GM12878 (cell line): Measurements from ENCODE around the gene KIF1C.

Experiments
- DPF2 ChIP-seq: fragments of 450-650 bp; IDR thresholded peaks from 2 replicates; pipeline ENCODE4 v1.6.1; 2017; ENCODE audit warnings: mild to moderate bottlenecking
- NFYB ChIP-seq: IDR thresholded peaks from 2 replicates; pipeline ENCODE4 v1.6.1; 2011; ENCODE audit warnings: low read depth, mild to moderate bottlenecking, low read length, improper control_type of control experiment, moderate library complexity; ENCODE audit not compliant: insufficient read depth
- POLR2A ChIP-seq: IDR thresholded peaks from 2 replicates; pipeline ENCODE4 v1.6.1; 2011; ENCODE audit warnings: low read depth, mild to moderate bottlenecking, low read length
- POLR2AphosphoS5 ChIP-seq: IDR thresholded peaks from 2 replicates; pipeline ENCODE4 v1.6.1; 2011; ENCODE audit warnings: mild to moderate bottlenecking, low read length, inconsistent platforms
- ZNF274 ChIP-seq: IDR thresholded peaks from one replicate; pipeline ENCODE4 v1.8.0; 2011; ENCODE audit not compliant: insufficient read length, insufficient read depth
- TF ChIP-seq, protein P1 (sequence below), 3 experiments: IDR thresholded peaks in 2 of 3; conservative IDR thresholded peaks in 1 of 3; 2 replicates each; pipeline ENCODE4 v1.5.1; 2011; ENCODE audit warnings: low read depth in 3 of 3, low read length in 3 of 3, mild to moderate bottlenecking in 3 of 3, control low read depth in 2 of 3, moderate library complexity in 2 of 3, inconsistent platforms in 1 of 3, mixed read lengths in 1 of 3; ENCODE audit not compliant: control insufficient read depth in 2 of 3, insufficient read depth in 1 of 3; ENCODE audit errors: extremely low read depth in 1 of 3

DNA sequence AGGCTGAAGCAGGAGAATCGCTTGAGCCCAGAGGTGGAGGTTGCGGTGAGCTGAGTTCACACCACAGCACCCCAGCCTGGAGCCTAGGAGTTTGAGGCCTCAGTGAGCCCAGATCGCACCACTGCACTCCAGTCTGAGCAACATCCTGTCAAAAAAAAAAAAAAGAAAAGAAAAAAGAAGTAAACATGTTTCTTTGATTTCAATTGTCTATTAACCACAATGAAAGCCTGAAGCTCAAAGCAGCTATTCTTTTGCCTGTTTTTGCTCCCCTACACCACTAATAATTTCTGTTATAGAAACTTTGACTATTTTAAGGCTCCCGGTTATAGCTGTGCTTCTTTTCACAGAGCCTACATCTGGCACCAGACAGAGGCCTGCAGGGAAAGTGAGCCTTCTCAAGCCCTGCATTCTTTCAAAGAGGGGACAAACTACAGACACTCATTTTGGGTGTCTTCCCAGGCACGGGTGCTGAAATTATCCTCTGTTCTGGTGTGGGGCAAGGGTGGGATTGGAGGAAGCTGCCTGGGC lies 51.6 kb downstream of the KIF1C start:
- TF ChIP-seq POLR2AphosphoS5 (no peak), POLR2A (no peak), DPF2 (no peak), NFYB (no peak), ZNF274 (no peak)
- TF ChIP-seq, protein P1, sequence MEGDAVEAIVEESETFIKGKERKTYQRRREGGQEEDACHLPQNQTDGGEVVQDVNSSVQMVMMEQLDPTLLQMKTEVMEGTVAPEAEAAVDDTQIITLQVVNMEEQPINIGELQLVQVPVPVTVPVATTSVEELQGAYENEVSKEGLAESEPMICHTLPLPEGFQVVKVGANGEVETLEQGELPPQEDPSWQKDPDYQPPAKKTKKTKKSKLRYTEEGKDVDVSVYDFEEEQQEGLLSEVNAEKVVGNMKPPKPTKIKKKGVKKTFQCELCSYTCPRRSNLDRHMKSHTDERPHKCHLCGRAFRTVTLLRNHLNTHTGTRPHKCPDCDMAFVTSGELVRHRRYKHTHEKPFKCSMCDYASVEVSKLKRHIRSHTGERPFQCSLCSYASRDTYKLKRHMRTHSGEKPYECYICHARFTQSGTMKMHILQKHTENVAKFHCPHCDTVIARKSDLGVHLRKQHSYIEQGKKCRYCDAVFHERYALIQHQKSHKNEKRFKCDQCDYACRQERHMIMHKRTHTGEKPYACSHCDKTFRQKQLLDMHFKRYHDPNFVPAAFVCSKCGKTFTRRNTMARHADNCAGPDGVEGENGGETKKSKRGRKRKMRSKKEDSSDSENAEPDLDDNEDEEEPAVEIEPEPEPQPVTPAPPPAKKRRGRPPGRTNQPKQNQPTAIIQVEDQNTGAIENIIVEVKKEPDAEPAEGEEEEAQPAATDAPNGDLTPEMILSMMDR (IDR thresholded peaks at IDR 0.05 in 2 of 3, conservative IDR thresholded peaks at IDR 0.05 in 1 of 3; ENCODE audit: control insufficient read depth in 2 of 3, extremely low read depth in 1 of 3, insufficient read depth in 1 of 3, low read depth in 3 of 3, low read length in 3 of 3) = no peak
